Stimulated activated CD8-positive, alpha-beta memory T cell treated with anti-CD3 and anti-CD28 coated beads, Interleukin-7, amount 100 ng/mL, for 1 hour (primary cell): ENCODE results near the gene NKD1.
A peak's percentile ranks its signal among the peaks of the same experiment; 100 is the strongest.

ENCODE experiments used
- DNase-seq, 2 donors: peaks; one replicate each; pipeline ENCODE4 v3.0.0-alpha.2; 2020; ENCODE audit warnings: low read depth in 2 of 2

Gene NKD1

DNA sequence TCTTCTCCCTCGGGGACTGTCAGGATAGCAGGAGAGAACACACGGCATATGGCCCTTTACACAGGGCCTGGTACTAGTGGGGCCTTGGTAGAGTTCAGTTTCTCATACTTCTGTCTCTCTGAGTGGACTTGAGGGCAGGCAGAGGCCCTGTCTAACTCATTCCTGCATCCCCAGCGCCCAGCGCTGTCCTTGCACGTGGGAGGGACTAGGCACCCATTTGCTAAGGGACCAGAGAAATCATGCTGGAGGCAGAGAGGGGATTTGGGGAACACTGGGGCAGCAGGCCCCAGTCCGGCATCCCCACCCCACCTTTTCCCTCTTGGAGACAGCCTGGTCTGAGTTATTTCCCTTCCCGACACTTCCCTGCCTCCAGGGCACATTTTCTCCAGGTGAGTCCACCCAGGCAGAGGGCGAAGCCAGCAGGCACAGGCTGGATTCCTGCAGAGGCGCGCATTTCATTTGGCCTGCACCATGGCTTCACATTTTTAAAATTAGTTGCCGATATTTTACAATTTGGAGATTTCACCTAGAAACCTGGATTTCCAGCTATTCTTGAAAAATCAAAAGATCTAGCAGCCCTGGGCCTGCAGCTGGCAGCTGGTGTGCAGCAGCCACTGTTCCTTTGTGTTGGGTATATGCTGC, 9.7 kb upstream of the NKD1 start:
- no peak for DNase-seq

DNA sequence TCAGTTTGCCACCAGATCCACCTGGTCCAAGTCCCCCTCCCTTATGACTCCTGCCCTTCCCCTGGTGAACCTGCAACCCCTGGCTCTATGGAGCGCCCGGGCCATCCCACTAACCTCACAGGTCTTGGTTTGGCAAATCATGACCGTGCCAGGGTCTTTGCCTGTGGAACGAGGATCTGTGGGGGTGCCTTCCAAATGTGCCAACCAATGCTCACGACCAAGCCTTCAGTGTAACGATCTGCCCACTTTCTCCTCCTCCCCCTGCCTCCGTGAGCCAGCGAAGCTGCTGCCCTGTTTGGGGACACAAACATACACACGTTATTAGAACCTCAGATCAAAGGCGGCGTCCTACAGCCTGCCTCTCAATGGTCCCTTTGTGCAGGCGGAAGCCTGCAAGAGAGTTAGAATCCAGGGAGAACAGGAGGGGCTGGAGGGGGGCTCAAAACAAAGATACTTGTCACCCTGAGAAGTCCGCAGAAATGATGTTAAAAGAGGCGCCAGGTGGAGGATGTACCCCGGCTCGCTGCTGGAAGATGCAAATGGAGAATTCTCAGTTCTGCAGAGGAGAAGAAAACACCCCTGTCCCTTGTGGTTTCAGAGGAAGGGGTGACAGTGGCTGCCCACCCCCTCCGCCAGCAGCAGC, 9.0 kb upstream of the NKD1 start:
- DNase-seq: no peak

DNA sequence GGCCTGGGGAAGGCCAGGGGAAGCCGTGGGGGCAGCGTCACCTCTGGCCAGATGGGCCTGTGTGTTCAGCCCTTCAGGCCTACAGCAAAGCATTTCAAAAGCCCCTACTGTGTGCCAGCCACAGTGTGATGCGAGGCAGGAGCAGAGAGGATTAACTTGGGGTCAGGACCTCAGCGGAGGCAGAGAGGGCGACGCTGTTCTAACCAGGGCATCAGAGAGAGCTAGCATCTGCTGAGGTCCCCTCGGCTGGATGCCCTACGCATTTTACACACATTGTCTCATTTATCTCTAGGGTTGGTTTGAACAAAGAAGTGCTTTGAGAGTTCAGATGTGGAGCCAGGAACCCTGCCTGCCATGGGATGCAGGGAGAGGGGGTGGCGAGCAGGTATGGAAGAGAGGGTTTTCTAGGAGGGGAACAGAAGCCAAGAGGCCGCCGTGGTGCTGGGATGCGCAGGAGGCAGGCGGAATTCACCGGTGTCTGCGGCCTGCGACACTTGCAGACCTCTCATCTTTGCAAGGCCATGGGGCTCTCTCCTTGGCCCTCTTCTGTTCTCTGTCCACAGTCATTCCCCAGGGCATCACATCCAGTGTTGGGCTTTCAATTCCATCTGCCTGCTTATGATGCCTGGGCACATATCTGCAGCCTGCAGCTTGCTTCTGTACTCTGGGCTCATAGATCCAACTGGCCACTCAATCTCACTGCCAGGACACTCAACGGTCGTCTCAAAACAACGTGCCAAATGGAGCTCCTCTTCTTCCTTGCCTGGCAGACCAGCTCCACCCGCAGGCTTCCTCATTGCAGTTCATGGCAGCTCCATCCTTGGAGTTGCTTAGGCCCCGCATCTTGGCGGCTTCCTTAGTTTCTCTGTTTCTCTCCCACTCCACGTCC, 8.1 kb upstream of the NKD1 start:
- DNase-seq: no peak

DNA sequence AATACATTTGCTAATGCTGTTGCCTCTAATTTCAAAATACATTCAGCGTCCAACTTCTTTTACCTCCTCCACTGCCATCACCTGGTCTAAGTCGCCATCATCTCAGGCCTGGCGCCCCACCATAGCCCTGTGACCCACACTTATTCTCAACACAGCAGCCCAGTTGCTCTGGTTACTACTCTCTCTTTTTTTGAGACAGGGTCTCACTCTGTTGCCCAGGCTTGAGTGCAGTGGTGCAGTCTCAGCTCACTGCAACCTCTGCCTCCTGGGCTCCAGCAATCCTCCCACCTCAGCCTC, 7.5 kb upstream of the NKD1 start:
- no peak for DNase-seq

DNA sequence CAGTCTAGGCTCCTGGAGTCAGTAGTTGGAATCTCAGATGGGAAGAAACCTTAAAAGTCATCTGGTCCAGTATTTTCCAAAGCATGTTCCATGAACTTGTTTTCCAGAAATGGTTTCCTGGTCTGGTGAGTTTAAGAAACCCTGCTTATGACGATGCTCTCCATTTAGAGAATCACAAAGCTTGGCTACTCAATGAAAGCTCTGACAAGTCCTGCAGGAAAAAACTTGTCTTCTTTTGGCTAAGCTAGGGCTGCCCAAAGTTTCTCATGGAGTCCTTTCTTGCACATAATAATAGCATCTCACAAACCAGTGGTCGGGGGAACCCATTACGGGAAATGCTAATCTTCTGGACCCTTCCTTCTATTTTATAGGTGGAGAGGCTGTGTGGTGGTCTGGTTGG, 5.5 kb upstream of the NKD1 start:
- no peak for DNase-seq

DNA sequence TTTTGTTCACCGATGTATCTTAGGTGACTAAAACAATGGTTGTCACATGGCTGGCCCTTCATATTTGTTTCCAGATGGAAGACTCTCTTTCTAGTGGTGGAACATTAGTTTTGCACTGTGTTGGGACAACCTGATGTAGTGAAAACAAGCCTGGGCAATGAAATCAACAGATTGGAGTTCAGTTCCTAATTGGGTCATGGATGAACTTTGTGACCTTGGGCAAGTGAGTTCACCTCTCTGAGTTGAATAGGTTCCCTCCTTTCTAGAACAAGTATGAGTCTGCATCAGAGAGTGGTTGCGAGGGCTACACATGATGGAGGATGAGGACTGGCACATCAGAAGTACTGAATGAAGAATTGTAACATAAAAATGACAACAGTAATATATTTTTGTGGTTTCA, 2.1 kb upstream of the NKD1 start:
- DNase-seq: no peak

DNA sequence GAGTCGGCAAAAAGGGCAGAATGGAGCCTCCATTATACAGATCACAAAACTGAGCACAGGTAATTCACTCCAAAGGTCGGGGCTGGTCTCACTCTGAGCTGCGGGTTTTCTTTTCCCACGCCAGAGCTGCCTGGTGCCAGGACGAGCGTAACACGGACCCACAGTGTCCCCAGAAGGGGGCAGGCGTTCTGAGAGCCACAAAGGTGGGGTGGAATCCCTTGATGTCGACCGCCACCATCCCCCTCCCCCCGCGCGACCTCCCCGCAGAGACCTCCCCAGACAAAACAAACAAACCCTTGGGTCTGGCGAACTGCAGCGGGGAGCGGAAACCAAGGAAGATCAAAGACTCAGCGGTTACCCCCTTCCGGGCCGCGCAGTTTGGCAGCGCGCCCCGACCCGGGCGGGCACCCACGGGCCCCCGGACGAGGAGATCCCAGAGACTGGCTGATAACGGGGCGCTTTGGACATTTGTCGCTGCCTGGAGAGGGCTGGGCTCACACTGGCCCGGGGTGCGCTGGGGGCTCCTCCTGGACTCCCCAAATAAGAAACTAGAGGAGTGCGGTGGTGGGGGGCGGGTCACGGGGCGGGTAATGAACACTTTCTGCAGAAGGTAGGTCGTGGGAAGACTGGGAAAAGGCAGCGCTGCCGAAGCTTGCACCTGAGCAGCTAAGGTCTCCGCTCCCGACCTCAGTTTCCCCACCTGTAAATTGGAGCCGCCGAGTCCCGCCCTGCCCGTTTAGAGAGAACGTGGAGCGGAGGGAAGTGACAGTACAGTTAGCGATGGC, 664 bp upstream of the NKD1 start:
- DNase-seq: peak; percentile 62 to 65

DNA sequence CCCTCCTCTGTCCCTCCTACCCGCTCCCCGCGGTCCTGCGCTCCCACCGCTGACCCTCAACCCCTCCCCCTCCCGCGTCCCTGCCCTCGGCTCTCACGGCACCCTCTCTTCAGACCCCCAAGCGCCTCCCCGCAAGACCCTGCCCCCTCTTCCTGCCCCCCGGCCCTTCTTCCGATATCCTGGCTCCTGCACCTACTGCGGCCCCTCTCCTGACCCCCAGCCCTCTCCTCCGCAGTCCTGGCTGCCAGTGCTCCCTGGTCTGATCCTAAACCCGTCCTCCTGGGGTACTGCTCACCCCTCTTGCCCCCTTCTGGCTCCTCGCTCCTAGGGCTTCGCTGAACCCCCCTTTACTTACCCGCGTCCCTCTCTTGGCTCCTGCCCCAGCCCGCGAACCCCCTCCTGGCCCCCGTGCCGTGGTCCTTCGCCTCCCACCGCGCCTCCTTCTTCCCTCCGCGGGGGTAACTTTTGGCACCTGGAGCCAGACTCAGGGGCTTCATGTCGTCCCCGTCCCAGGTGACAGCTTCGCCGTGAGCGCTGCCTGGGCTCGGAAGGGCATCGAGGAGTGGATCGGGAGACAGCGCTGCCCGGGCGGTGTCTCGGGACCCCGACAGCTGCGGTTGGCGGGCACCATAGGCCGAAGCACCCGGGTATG, 839 bp downstream of the NKD1 start:
- no peak for DNase-seq

DNA sequence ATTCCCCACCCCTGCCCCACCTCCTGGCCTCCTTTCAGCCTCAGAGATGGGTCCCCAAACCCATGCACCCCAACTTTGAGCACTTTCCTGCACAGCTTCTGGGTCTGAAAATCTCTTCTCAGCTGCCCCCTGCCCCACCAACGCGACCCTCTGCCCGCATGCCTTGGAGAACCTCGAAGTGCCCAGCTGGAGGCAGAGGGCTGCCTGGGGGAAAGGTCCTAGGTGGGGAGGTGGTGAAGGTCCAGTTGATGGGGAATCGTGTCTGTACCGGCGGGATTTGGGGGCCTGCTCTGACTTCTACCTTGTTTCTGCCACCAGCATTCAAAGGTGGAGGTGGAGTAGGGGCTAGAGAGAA, 1.3 kb downstream of the NKD1 start:
- no peak for DNase-seq

DNA sequence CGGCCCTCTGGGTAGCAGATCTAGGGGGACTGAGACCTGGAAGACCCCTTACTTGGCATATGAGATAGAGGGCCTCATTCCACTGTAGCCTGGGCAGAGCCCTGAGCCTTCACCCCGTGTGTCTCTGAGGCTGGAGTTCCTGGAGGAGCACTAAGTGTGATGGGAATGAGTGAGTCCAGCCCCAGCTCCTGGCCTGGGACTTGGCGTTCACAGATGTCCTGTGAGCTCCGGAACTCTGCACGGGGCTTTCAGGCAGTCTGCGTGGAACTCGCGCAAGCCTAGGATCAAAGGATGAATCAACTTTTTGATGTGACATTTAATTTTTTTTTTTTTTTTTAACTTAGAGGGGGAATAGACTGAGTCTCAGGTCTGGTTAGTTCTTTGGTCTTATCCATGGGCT, 1.8 kb downstream of the NKD1 start:
- no peak for DNase-seq

DNA sequence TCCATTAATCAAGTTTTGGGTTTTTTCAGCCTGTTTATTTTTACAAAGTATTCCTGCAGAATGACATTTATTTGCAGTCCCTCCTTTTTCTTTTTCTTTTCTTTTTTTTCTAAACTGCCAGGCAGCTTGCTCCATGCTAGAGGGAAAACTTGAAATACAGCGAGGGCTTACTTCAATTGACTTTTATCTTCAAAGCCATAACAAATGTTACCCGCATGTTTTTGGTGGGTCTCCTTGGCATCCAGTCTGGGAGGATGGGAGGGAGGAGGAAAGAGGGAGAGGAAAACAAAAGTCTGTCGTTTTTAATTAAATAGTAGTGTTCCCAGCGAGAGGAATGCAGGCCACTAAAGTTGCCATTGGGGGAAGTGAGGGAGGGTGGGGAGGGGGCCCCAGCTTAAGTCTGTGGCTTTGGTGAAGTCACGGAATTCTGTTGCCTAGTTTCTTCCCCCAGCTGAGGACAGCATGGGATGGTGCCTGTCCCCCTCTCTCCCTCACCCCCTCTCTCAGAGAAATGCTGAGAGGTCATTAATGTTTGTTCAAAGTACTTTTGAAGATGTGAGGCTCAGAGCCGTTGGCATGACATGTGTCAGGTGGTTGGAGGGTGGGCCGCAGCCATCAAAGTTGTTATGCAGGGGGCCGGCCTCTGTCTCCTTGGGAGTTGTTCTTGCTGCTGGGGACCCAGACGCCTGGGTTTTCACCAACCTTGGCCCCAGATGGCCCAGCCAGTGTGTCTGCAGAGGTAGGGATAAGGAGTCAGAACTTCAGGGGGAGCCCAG, 2.9 kb downstream of the NKD1 start:
- no peak for DNase-seq

DNA sequence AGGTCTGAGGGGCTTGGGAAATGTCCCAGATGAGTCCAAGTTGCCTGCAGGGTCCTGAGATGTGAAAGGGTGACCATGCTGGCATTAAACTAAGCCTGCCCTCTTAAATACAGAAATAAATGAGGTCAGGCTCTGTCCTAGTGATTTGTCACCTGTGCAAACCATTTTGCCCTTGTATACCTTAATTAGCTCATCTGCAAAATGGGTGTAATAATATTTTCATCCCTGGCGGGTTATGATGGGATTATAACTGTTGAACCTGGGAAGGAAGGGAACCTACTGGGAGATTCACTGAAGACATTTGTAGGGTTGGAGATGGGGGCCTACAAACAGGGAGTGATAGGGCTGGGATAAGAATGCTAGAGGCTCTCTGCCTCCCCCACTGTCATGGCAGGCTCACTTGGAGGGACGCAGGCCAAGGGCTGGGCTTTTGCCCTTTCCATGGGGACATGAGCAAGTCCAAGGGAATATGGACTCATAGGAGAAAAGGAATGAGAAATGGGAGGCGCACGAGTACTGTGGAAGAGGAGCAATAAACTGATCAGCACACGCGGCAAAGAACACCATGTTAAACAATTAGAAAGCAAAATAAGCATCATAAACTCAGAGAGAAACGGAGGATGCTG, 4.4 kb downstream of the NKD1 start:
- no peak for DNase-seq

DNA sequence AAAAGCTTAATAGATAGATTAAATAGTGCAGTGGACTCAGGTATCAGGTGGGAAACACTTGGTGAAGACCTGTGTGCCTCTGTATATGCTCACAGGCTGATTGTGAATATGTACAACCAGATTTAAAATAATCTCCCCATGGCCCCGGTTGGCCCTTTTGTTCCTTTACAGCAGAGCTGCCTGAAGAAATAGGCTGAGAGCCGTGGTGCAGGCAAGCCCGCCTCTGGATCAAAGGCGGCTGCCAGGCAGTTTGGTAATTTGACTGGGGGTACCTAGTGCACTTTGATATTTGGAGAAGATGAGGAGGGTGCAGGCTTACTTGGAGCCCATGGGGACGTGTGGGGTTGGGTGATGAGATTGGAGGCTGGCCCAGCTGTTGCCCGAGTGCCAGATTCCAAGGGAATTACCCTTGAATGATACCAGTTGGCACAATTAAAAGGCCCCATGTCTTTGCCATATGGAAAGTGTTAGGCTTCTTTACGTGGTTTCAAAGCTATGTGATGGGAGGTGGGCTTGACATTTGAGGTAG, 5.0 kb downstream of the NKD1 start:
- no peak for DNase-seq

DNA sequence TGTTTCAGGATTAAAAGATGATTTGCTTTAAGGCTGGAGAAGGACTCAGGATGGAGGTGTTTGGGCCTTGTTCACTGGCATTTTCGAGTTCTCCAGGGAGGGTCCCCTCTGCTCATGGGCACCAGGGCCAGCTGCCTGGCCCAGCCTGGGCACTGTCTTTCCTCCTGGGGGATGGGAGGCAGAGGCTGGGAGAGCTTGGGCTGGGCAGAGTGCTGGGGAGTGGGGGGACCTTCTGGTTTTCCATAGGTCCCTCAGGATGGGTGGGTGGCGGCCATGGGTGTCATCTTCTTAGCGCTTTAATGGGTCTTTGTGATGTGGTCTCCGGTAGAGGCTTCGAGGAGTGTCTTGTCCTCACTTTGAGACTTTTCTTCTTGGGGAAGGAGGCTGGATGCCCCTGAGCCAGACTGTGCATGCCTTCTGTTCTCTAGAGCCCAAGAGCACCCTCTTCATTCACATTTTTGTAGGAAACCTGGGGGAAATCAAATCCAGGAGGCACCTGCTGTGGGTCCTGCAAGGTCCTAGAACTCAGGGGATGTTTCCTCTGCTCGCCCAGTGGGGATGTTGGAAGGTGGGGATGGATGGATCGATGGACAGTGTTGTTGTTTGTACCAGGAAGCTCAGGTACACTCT, 5.7 kb downstream of the NKD1 start:
- DNase-seq: no peak

DNA sequence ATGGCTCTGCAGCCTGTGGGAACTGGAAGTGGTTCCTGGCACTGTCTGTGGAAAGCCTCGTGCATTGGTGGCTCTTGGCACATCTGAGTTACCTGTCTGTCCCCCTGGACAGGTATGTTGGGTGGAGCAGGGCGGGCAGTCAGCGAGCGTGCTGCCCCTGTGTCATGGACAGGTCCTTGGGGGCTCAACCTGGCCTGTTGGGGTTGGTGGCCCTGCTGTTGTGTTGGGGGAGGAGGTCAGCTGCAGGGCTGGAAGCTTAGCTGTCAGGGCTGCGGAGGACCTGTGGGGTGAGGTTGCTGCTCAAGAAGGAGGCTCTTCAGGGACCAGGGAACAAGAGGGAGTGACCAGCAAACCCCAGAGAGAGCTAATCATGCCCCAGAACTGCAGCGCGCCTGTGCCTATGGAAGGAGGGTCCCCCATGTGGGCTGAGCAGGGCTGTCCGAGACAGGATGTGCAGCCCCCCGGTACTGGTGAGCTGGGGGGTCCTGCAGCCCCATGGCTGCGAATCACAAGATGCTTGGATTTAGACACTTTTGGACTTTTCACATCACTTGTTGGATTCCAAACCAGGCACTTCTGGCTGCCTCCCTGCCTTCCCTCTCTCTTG, 7.2 kb downstream of the NKD1 start:
- DNase-seq: no peak

DNA sequence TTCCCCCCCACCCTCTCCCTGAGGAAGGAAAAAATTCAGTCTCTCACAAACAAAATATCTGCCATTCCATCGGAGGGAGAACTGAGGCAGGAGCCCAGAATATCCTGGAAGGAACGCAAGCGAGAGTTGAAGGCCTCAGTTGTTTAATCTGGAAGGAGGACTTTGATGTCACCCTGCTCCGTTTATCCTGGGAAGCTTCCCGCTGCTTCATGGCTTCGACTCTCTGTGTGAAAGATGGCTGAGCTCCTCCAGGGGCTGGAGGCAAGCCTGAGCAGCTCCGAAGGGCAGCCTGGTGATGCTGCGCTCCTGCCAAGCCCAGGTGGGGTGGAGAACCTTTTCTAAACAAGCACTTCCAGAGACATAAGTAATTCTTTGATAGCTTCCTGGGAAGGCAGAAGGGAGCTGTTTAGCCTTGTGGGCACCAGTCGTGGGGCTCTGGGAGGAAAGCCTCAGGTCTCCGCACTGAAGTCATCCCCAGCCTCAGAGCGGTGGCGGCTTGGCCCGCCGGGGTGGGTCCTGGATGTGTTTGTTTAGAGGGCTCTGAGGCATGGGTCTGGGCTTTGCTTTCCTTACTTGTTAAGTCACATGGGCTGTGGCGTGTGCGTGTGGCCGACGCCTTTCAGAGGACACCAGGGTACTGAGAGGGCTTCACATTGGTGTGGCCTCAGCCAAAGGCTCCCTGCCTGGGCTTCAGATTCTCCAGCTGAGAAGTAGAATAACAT, 7.9 kb downstream of the NKD1 start:
- no peak for DNase-seq

DNA sequence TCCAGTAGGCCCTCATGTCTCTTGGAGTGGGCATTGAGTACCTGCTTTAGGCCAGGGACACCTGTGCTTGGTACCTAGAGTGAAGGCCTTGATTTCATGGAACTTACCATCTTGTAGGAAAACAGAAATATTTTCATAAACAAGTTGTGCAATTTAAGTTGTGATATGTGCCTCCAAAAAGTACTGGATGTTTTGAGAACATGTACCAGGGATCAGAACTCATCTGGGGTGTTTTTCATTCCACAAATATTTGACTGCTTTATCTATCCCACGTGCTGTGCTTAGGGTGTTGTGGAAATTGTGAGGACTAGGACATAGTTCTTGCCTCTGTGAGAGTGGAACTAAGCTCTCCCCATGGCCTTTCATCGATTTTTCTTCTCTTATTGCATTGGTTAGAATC, 8.8 kb downstream of the NKD1 start:
- no peak for DNase-seq

DNA sequence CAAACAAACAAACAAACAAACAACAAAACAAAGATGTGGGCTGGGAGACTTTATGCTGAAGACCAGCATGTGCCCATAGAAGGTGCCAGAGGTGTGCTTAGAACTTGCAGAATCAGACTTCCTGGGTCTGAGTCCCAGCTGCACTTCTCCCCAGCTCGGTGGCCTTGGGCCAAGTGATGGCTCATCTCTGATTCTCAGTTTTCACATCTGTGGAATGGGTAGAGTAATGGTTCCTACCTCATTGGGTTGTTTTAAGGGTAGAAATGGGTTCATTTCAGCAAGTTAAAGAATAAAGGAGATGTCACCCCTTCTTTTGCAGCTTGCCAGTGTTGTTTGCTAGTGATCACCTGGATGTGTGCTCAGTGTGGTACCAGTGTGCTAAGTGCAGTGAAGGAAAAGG, 10.7 kb downstream of the NKD1 start:
- DNase-seq: no peak

DNA sequence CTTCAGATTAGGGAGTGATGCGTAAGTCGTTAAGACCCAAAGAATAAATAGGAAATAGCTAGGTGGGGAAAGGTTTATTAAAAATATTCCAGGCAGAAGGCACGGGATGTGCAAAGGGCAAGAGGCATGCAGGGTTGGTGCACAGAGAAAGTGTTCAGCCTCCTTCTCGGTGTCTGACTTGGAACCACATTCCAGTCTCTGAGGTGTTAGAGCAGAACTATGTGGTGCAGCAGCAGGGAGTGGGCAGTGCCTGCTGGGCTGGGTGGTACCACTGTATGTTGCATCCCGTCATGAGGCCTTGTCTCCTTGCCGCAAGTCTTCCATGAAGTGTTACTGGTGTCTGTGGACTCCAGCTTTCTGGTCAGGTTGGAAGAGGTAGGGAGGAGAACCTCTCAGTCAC, 11.1 kb downstream of the NKD1 start:
- DNase-seq: no peak
